COR-L47 (cell line): Measurements from ENCODE around the gene RASL10A.
A peak's percentile ranks its signal among the peaks of the same experiment; 100 is the strongest.

Source experiments
- DNase-seq: peaks from one replicate; lab custom pipeline; 2025; lab: John Stamatoyannopoulos, UW

RASL10A gene

GRCh38 chr22:29268511-29269229, 46.8 kb downstream of the RASL10A start:
- peak; percentile 34 for DNase-seq

- DNase-seq = peak; percentile 93
Measured at GRCh38 chr22:29267858-29268510, 47.5 kb downstream of the RASL10A start, which contains the start of the genes EWSR1 and RHBDD3. EWSR1 (plus strand) TSS chr22:29268268; CDS start chr22:29268337, 69 bp downstream. RHBDD3 (minus strand) TSS chr22:29267981; CDS start chr22:29265626, 2,355 bp downstream.

GRCh38 chr22:29267462-29267857, 48.0 kb downstream of the RASL10A start:
- no peak for DNase-seq

DNA sequence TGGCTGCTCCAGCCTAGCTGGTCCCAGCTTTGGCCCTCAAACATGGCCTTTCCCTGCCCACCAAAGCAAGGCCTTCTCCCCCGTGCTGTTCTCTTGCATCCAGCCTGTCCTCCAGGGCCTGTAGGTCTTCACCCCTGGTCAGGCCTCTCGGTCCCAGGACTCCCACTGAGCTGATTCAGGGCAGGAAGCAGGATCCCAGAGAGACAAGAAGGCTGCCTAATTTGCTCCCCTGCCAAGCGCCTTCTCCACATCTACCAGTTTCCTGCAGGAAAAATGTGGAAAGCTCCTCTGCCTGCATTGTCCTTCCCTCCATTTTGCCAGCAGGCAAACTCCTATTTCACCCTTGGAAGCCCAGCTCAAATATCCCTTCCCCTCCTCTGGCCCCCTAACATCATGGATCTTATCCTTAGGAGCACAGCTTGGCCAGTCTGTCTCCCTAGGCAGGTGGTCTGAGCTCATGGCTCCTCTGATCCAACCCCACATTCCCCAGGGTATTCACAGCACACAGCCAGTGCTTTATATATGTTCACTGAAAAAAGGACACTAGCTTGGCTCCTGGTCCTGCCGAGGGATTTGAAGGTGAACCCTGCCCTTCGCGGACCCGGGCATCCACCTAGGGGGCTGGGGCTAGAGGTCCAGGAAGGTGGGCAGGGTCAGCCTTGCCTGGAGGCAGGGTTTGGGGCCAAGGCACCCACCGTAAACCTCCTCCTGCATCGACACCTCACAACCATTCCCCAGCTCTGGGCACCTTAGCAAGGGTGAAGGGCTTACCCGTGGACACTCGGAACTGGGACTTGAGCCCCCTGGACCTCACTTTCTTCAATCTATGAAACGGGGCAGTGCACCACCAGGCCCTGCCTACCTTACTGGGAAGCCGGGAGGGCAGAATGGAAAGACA, 48.7 kb downstream of the RASL10A start:
- no peak for DNase-seq

DNA sequence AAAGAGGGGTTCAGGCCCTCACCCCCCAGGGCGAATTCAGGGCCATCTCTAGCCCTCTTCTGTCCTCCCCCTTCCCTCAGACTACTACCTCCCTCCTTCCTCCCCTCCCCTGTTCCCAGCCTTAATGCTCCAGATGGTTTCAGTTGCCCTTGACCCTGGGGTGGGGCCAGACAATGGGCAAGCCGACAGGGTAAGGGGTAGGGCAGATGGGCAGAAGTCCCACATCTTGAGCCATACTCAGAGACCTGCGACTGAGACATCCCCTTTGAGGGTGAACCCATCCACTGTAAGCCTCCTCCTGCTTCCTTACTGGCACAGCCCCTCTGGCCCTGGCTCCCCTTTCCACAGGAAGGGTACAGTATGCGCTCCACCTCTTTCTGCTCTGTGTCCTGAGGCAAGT, 49.6 kb downstream of the RASL10A start:
- no peak for DNase-seq

GRCh38 chr22:29265305-29265704, 50.2 kb downstream of the RASL10A start:
- no peak for DNase-seq

- no peak for DNase-seq
Measured at GRCh38 chr22:29263791-29264276, 51.7 kb downstream of the RASL10A start.
